A549 treated with GW870086 at 1 μM for 4 hours (cell line): ENCODE results near the gene KCNC3. TPM values are rescaled to one million over a fixed set of nuclear protein-coding genes. Genes with fewer than 3 reads are reported as not detected.

Experiments used
- total RNA-seq: library from RNA; stranded (reverse); fragments of 200-300 nt; extraction: Qiagen RNA extraction; gene quantifications from 5 replicates; pipeline ENCODE4 v1.2.3, GENCODE V29; 2022; ENCODE audit warnings: low read depth

Gene KCNC3
- total RNA-seq = 0.95 to 1.5 TPM (median 1.4 TPM) in 5 replicates

GRCh38 chr19:50329146-50329925 is at the start of gene KCNC3:
Gene KCNC3 (minus strand): TSS chr19:50329377. CDS start chr19:50329082, 295 bp downstream.

GRCh38 chr19:50376166-50377050 is 47.2 kb upstream of the KCNC3 start, which contains the start of gene NR1H2:
Gene NR1H2 (plus strand): TSS chr19:50376457. CDS start chr19:50377606, 1,149 bp downstream.

DNA sequence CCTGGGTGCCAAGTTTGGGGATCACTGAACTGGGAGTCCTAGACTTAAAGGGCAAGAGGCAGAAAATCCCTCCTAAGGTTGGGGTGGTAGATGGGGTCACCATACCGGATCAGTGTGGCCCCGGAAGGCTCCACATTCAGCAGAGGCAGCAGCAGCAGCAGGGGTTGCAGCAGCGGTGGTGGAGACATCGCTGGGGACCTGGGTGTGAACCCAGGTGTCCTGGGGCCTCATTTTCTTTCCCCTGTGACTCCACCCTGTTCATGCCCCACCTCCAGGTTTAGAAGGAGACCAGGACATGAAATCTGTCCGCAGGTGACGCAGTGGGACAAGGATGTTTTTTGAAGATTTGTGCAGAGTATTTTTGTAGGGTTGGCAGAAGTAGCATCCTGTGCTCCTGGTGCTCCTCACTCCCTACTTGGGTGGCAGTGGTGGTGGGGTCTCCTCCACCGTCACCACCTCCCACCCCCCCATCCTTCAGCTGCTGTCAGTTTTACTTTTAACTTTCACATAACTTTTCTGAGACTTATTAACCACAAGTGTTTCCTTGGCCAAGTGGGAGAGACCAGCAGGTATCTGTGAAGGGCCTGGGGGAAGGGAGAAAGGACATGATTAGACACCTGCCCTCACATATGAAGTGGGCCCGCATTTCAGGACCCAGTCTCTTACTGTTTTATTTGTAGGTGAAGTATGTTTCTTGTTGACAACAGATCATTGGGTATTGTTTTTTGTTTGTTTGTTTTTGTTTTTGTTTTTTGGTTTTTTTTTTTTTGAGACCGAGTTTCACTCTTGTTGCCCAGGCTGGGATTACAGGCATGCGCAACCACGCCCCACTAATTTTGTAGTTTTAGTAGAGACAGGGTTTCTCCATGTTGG is 36.5 kb upstream of the KCNC3 start, which contains the start of gene NAPSA:
Gene NAPSA (minus strand): TSS at position 206 of the 873 bp plus-strand sequence. CDS start 18 bp downstream, at position 188.

Other genes with a start within 250 kb of the KCNC3 start
- not detected in 5 replicates for gene IZUMO2, start 166.1 kb downstream of the KCNC3 start, total RNA-seq
- gene MYH14, start 125.8 kb downstream of the KCNC3 start, total RNA-seq = 4.4 to 7.0 TPM (median 6.4 TPM) in 5 replicates
- 0.58 to 1.5 TPM (median 1.1 TPM) in 5 replicates for gene NAPSA, start 36.3 kb upstream of the KCNC3 start, total RNA-seq
- gene NR1H2, start 47.1 kb upstream of the KCNC3 start, total RNA-seq = 58.1 to 82.4 TPM (median 78.4 TPM) in 5 replicates
- 48.9 to 76.4 TPM (median 72.2 TPM) in 5 replicates for gene POLD1, start 55.0 kb upstream of the KCNC3 start, total RNA-seq
- 0.10 to 0.34 TPM (median 0.15 TPM) in 4 of 5 replicates, not detected in the other for gene SPIB, start 89.6 kb upstream of the KCNC3 start, total RNA-seq
- 0.03 TPM in 1 of 5 replicates, not detected in the others for gene MYBPC2, start 103.5 kb upstream of the KCNC3 start, total RNA-seq
- 107 to 155 TPM (median 150 TPM) in 5 replicates for gene EMC10, start 147.1 kb upstream of the KCNC3 start, total RNA-seq
- gene GARIN5A, start 147.5 kb upstream of the KCNC3 start, total RNA-seq = 1.6 to 2.2 TPM (median 2.0 TPM) in 5 replicates
- gene JOSD2, start 181.8 kb upstream of the KCNC3 start, total RNA-seq = 58.0 to 82.0 TPM (median 80.2 TPM) in 5 replicates
- gene ASPDH, start 184.5 kb upstream of the KCNC3 start, total RNA-seq = not detected in 5 replicates
- 0.32 to 0.97 TPM (median 0.50 TPM) in 5 replicates for gene LRRC4B, start 239.1 kb upstream of the KCNC3 start, total RNA-seq